MV-4-11 (cell line): ENCODE results near the gene PLD2.
A peak's percentile ranks its signal among the peaks of the same experiment; 100 is the strongest.

Source experiments
- DNase-seq: peaks from one replicate; lab custom pipeline; 2025; lab: John Stamatoyannopoulos, UW

PLD2 gene

GRCh38 chr17:4833941-4834680, 27.2 kb downstream of the PLD2 start:
- peak; percentile 60 for DNase-seq

GRCh38 chr17:4834681-4835020, 27.7 kb downstream of the PLD2 start:
- DNase-seq: no peak

- peak; percentile 20 for DNase-seq
Measured at GRCh38 chr17:4836221-4836620, 29.3 kb downstream of the PLD2 start.

GRCh38 chr17:4837471-4838308, 30.7 kb downstream of the PLD2 start:
- no peak for DNase-seq

- no peak for DNase-seq
Measured at GRCh38 chr17:4838309-4838785, 31.4 kb downstream of the PLD2 start.

- DNase-seq: no peak
Measured at GRCh38 chr17:4839221-4839620, 32.3 kb downstream of the PLD2 start.

GRCh38 chr17:4839965-4840892, 33.3 kb downstream of the PLD2 start:
- DNase-seq: no peak

GRCh38 chr17:4840893-4841242, 33.9 kb downstream of the PLD2 start:
- DNase-seq: no peak

- no peak for DNase-seq
Measured at GRCh38 chr17:4842376-4842775, 35.4 kb downstream of the PLD2 start.

- peak; percentile 65 for DNase-seq
Measured at GRCh38 chr17:4843321-4844000, 36.5 kb downstream of the PLD2 start.

- peak; percentile 96 for DNase-seq
Measured at GRCh38 chr17:4845118-4845517, 38.2 kb downstream of the PLD2 start.

GRCh38 chr17:4846635-4847390, 39.9 kb downstream of the PLD2 start:
- DNase-seq: no peak

- no peak for DNase-seq
Measured at GRCh38 chr17:4849011-4849536, 42.1 kb downstream of the PLD2 start.

GRCh38 chr17:4850246-4850645, 43.3 kb downstream of the PLD2 start:
- no peak for DNase-seq

GRCh38 chr17:4851084-4851483, 44.1 kb downstream of the PLD2 start:
- DNase-seq: no peak

GRCh38 chr17:4852567-4853207, 45.7 kb downstream of the PLD2 start:
- DNase-seq: no peak

GRCh38 chr17:4853208-4853671, 46.3 kb downstream of the PLD2 start:
- DNase-seq: no peak

- no peak for DNase-seq
Measured at GRCh38 chr17:4854111-4854681, 47.2 kb downstream of the PLD2 start.

GRCh38 chr17:4856271-4856936, 49.5 kb downstream of the PLD2 start:
- DNase-seq: no peak
